GM12875 (cell line): ENCODE data around the gene CCDC92B.

Experiments
- H3K4me3 ChIP-seq: one replicate; pipeline ENCODE4 v1.5.1; 2011; ENCODE audit warnings: low read depth, low read length, control low read depth
- TF ChIP-seq, protein P1 (sequence below): IDR thresholded peaks from 2 replicates; pipeline ENCODE4 v1.5.1; 2011; ENCODE audit warnings: low read depth, mild to moderate bottlenecking, control low read depth, inconsistent platforms, low read length, moderate library complexity, borderline replicate concordance; ENCODE audit not compliant: insufficient read depth

Gene CCDC92B

DNA sequence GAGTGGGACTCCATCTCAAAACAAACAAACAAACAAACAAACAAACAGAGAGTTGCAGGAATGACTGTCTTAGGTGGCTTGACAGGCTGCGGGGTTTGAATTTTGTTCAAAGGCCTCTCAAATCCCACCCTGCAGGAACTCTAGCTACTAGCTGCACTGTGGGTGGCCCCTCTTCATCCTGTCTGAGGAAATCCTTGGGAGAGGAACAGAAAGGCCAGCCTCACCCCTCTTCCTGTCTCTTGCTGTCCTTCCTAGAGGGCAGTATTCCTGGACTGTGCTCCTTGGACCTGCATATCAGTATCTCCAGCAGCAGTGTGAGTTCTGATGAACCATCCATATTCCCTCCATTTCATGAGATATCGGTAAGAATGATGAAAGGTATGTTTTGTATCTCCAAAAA is 2.0 kb upstream of the CCDC92B start:
- TF ChIP-seq, protein P1, sequence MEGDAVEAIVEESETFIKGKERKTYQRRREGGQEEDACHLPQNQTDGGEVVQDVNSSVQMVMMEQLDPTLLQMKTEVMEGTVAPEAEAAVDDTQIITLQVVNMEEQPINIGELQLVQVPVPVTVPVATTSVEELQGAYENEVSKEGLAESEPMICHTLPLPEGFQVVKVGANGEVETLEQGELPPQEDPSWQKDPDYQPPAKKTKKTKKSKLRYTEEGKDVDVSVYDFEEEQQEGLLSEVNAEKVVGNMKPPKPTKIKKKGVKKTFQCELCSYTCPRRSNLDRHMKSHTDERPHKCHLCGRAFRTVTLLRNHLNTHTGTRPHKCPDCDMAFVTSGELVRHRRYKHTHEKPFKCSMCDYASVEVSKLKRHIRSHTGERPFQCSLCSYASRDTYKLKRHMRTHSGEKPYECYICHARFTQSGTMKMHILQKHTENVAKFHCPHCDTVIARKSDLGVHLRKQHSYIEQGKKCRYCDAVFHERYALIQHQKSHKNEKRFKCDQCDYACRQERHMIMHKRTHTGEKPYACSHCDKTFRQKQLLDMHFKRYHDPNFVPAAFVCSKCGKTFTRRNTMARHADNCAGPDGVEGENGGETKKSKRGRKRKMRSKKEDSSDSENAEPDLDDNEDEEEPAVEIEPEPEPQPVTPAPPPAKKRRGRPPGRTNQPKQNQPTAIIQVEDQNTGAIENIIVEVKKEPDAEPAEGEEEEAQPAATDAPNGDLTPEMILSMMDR, result no peak
- H3K4me3 ChIP-seq, result no peak overlapping the region

DNA sequence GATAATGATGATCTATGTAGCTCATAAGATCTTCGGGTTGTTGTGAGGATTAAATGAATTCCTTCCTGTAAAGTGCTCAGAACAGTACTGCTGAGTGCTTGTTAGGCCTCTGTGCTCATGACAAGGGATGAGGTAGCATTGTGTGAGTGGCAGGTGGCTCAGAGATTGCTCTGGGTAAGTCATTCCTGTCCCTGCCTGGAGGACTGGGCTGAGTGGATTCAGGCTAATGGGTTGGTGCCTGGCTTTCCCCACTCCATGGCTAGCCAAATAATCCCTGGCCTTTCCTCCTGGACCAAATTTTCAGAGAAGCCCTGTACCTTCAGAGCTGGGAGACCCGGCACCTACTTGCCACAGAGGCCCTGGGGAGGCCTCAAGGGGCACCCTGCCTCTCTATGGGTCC is 1.3 kb upstream of the CCDC92B start:
- TF ChIP-seq, protein P1, result no peak
- H3K4me3 ChIP-seq, result no peak overlapping the region

DNA sequence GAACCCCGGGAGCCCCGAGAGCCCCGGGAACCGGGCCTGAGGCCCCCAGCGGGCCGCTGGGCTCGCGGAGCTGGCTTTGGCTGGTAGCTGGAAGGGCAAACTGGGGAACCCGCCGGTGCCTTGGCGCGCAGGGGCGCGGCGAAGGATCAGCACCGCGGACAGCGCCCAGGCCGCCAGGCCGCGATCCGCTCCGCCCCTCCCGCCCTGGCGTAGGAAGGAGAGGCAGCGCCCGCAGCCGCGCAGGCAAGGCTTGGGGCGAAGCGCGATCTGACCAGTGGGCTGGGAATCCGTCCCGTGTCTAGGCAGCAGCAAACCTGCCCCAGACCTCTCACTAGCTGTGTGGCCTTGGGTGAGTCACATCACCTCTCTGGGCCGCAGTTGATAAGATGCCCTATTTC is 331 bp upstream of the CCDC92B start:
- TF ChIP-seq, protein P1, result no peak
- no peak overlapping the region for H3K4me3 ChIP-seq

DNA sequence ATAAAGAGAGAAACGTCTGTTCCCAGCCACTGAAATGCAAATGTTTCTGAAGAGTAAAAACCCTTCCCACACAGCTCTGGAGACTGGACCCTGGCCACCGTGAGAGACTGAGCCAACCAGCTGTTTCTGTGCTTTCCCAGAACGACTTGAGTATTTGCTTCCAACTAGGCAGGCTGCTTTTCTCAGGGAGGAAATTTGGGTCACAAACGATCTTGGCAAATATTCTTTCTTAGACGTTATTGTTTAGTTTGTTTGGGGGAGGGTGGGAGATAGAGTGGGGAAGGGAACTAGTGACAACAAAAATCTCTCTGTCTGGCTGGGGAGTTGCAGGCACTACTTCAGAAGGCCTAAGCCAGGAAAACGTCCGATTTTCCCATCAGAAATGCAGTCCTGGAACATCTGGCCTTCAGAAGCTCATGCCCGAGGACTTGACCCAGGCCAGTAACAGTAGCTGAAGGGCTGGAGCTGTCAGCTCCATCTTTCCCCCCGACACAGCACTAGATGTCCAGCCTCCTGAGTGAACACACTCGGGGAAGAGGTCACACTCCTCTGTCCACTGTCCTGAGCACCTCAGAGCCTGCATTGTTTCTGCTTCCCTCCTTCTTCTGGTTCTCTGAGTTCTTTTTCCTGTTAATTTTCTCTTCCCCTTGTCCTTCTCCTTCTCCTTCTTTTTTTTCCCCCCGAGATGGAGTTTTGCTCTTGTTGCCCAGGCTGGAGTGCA is 4.0 kb downstream of the CCDC92B start:
- H3K4me3 ChIP-seq, result no peak overlapping the region
- TF ChIP-seq, protein P1, result no peak

DNA sequence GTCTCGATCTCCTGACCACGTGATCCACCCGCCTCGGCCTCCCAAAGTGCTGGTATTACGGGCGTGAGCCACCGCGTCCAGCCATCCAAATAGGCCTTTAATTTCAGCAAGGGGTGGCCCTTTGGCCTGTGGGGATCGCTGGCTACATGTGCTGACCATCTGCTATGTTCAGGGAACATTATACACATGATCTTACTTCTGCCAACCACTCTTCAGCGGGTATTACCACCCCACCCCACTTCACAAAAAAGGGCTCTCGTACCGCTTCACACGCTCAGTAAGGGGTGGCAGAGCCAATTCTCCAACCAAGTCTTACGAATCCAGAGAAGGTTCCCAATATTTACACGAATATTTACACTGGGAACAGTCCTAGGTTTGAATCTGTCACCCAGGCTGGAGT is 11.8 kb downstream of the CCDC92B start:
- H3K4me3 ChIP-seq, result no peak overlapping the region
- TF ChIP-seq, protein P1, result no peak

DNA sequence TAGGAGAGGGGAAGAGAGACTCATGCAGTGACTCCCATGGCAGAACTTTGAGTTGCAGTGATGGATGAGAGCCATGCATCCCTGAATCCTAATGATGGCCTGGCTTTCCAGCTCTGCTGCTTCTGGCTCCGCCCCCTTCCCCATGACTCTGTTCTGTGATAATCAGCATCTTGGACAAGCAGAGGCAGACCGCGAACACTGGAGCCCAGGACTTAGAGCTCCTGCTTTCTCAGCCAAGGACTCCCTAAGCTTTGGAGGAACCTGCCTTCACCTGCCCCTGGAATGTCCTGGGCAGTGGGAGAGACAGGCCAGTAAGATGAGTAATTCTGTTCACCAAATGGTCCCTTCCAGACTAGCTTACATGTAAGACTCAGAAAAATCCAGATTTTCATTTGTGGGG is 12.5 kb downstream of the CCDC92B start:
- TF ChIP-seq, protein P1, result no peak
- H3K4me3 ChIP-seq, result no peak overlapping the region

DNA sequence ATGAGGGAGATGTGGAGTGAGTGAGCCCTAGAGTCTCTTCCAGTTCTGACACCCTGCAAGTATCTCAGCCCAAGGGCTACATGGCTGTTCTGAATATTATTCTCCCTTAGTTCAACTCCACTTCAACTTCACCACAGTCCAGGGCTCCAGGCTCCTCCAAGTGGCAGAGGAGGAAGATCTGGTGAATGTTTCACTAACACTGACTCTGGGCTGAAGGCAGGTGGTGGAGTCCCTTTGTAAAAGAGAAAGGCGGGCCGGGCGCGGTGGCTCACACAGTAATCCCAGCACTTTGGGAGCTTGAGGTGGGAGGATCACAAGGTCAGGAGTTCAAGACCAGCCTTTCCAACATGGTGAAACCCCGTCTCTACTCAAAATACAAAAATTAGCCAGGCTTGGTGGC is 13.6 kb downstream of the CCDC92B start:
- no peak overlapping the region for H3K4me3 ChIP-seq
- TF ChIP-seq, protein P1, result no peak
